Esophagus muscularis mucosa (tissue), 3 donors: ENCODE results near the gene MBD5.

Experiments used
- POLR2A ChIP-seq: fragments of 450-650 bp; IDR thresholded peaks from one replicate; pipeline ENCODE4 v1.6.1; 2017; ENCODE audit warnings: antibody characterized with exemption, moderate library complexity, mild to moderate bottlenecking, low read depth
- TF ChIP-seq, protein P1 (sequence below), 3 experiments: fragments of 200-600 bp in 2 of 3; fragments of 450-650 bp in 1 of 3; sonication (generic) in 2 of 3; IDR thresholded peaks; one replicate each; pipeline ENCODE4 v1.5.1; 2017 to 2019; ENCODE audit warnings: antibody characterized with exemption in 3 of 3, mild to moderate bottlenecking in 2 of 3, moderate library complexity in 1 of 3

DNA sequence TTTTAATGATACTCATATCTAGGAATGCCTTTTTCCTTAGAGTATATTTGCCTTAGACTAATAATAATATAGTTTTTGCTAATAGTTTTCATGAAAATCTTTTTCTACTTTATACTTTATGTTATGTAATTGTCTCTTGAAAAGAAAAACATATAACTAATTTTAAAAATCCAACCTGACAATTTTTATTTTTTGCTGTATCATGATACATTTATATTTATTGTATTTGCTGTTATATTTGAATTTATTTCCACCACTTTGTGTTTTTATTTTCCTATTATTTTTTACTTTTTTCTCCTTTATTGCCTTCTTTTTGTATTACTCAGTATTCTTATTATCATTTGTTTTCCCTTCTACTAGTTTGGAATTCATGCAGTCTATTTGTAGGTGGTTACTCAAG is 85.4 kb downstream of the MBD5 start:
- TF ChIP-seq, protein P1, sequence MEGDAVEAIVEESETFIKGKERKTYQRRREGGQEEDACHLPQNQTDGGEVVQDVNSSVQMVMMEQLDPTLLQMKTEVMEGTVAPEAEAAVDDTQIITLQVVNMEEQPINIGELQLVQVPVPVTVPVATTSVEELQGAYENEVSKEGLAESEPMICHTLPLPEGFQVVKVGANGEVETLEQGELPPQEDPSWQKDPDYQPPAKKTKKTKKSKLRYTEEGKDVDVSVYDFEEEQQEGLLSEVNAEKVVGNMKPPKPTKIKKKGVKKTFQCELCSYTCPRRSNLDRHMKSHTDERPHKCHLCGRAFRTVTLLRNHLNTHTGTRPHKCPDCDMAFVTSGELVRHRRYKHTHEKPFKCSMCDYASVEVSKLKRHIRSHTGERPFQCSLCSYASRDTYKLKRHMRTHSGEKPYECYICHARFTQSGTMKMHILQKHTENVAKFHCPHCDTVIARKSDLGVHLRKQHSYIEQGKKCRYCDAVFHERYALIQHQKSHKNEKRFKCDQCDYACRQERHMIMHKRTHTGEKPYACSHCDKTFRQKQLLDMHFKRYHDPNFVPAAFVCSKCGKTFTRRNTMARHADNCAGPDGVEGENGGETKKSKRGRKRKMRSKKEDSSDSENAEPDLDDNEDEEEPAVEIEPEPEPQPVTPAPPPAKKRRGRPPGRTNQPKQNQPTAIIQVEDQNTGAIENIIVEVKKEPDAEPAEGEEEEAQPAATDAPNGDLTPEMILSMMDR (IDR thresholded peaks at IDR 0.05) = no peak
- no peak for TF ChIP-seq POLR2A
